GM19239 (cell line): Measurements from ENCODE around the gene CDH15.
"Not testable (repeated sequence)": the region's sequence is repeated elsewhere in the genome, so short reads cannot be mapped to it uniquely, and the experiment has no call there.

Experiments used
- DNase-seq: peaks from one replicate; pipeline ENCODE4 v3.0.0; 2011; ENCODE audit warnings: low spot score; ENCODE audit not compliant: insufficient read length
- FAIRE-seq: peaks from 2 replicates; lab custom pipeline; 2011; peaks lifted over from hg19 to GRCh38; lab: Jason Lieb, UNC

Gene CDH15

GRCh38 chr16:89155851-89156739 lies 15.5 kb upstream of the CDH15 start:
- no peak for FAIRE-seq

GRCh38 chr16:89156740-89157645 lies 14.6 kb upstream of the CDH15 start:
- DNase-seq, result no peak
- FAIRE-seq, result no peak

More at GRCh38 chr16:89155851-89156739, 15.5 kb upstream of the CDH15 start:
- DNase-seq, result no peak

- no peak for DNase-seq
- no peak for FAIRE-seq
Measured at GRCh38 chr16:89157778-89158177, 13.8 kb upstream of the CDH15 start.

GRCh38 chr16:89159066-89159849 lies 12.3 kb upstream of the CDH15 start:
- DNase-seq (no peak), FAIRE-seq (no peak)

GRCh38 chr16:89159850-89160354 lies 11.6 kb upstream of the CDH15 start:
- FAIRE-seq (no peak), DNase-seq (no peak)

GRCh38 chr16:89160977-89161701 lies 10.4 kb upstream of the CDH15 start:
- DNase-seq (no peak), FAIRE-seq (no peak)

GRCh38 chr16:89161763-89162713 lies 9.5 kb upstream of the CDH15 start:
- no peak for DNase-seq
- no peak for FAIRE-seq

GRCh38 chr16:89163297-89163696 lies 8.3 kb upstream of the CDH15 start:
- FAIRE-seq (no peak), DNase-seq (no peak)

GRCh38 chr16:89164436-89164835 lies 7.1 kb upstream of the CDH15 start:
- FAIRE-seq, result no peak

GRCh38 chr16:89164847-89165680 lies 6.5 kb upstream of the CDH15 start:
- no peak for DNase-seq
- no peak for FAIRE-seq

More at GRCh38 chr16:89164436-89164835, 7.1 kb upstream of the CDH15 start:
- DNase-seq, result no peak

- FAIRE-seq, DNase-seq: not testable (repeated sequence)
Measured at GRCh38 chr16:89165681-89165979, 5.9 kb upstream of the CDH15 start.

GRCh38 chr16:89166696-89167424 lies 4.7 kb upstream of the CDH15 start:
- DNase-seq (no peak), FAIRE-seq (no peak)

- FAIRE-seq (peak; percentile 77), DNase-seq (peak; percentile 91)
Measured at GRCh38 chr16:89167425-89167941, 4.1 kb upstream of the CDH15 start.

- FAIRE-seq (no peak), DNase-seq (no peak)
Measured at GRCh38 chr16:89168381-89169189, 3.0 kb upstream of the CDH15 start.

- FAIRE-seq (no peak), DNase-seq (no peak)
Measured at GRCh38 chr16:89169778-89170177, 1.8 kb upstream of the CDH15 start.
